Mesothelial cell of epicardium (in vitro differentiated cells): ENCODE data around the gene GALNT2. TPM values are rescaled to one million over a fixed set of nuclear protein-coding genes. Genes with fewer than 3 reads are reported as not detected.

ENCODE experiments used
- DNase-seq, 2 experiments: peaks; one replicate each; pipeline ENCODE4 v3.0.0; 2021; ENCODE audit warnings: low spot score in 2 of 2; ENCODE audit not compliant: unreplicated experiment in 2 of 2
- H3K27ac Mint-ChIP-seq: 2 replicates; pipeline ENCODE4 v1.8.0; 2021; ENCODE audit warnings: mixed read lengths
- H3K27me3 Mint-ChIP-seq: 2 replicates; pipeline ENCODE4 v1.8.0; 2021; ENCODE audit warnings: low read depth, mixed read lengths
- H3K36me3 Mint-ChIP-seq: 2 replicates; pipeline ENCODE4 v1.8.0; 2021; ENCODE audit warnings: mixed read lengths
- H3K4me1 Mint-ChIP-seq: 2 replicates; pipeline ENCODE4 v1.8.0; 2021; ENCODE audit warnings: mixed read lengths
- H3K4me3 Mint-ChIP-seq: 2 replicates; pipeline ENCODE4 v1.8.0; 2021; ENCODE audit warnings: mild to moderate bottlenecking, moderate library complexity, mixed read lengths
- H3K9me3 Mint-ChIP-seq: 2 replicates; pipeline ENCODE4 v1.8.0; 2021; ENCODE audit warnings: mixed read lengths
- CTCF ChIP-seq: fragments of 200-600 bp; sonication (generic); IDR thresholded peaks from one replicate; pipeline ENCODE4 v1.5.0; 2021; ENCODE audit warnings: antibody characterized with exemption; ENCODE audit not compliant: unreplicated experiment
- total RNA-seq: library from RNA; stranded (reverse); gene quantifications from 3 replicates; pipeline ENCODE4 v1.2.1, GENCODE V29; 2021

Gene GALNT2
- total RNA-seq, 1 donor from 2014 or later = 48.3 TPM

DNA sequence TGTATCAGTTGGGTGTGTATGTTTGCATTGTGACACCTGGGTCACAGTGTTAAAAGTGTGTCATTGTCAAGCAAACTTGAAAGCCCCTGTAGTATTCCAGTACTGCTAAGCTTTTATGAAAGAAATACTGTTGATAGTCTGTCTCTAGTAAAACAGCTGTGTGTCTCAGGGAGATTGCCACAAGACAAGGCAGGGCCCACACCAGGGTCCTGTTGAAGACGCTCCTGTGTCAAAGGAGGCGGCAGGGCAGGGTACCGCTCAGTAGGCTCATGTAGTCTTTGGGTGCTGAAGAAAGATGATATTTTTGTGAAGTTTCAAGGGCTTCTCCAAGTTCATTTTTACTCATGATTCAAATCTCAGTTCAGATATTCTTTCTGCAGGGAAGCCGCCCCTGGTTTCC lies 132.5 kb downstream of the GALNT2 start:
- no peak for DNase-seq
- Mint-ChIP-seq H3K27ac (no peak overlapping the region), H3K36me3 (peaks cover 5% of the 10 kb centered on the region), H3K4me1 (peaks cover 4% of the 10 kb centered on the region), H3K27me3 (no peaks in the 10 kb centered on the region), H3K9me3 (no peaks in the 10 kb centered on the region), H3K4me3 (no peak overlapping the region)
- no peak for TF ChIP-seq CTCF

DNA sequence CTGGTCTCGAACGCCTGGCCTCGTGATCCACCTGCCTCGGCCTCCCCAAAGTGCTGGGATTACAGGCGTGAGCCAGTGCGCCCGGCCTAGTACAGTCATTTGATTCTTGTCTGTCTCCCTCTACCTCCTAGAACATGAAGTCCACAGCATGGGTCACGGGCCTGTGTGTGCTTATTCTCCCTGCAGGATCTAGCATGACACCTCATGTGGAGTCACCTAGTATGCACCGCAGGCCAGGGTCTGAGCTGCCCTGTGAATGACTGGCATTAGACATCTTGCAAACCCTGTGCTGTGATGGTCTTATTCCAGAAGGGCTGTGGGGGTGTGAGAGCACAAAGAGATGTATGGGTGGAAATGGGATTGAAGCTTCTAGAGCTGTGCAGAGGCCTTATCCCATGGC lies 133.2 kb downstream of the GALNT2 start:
- H3K36me3 Mint-ChIP-seq = peaks cover 5% of the 10 kb centered on the region
- no peak for TF ChIP-seq CTCF
- no peak overlapping the region for H3K27ac Mint-ChIP-seq
- no peaks in the 10 kb centered on the region for H3K9me3 Mint-ChIP-seq
- H3K4me1 Mint-ChIP-seq = peaks cover 9% of the 10 kb centered on the region
- no peaks in the 10 kb centered on the region for H3K27me3 Mint-ChIP-seq
- DNase-seq = no peak
- H3K4me3 Mint-ChIP-seq = no peak overlapping the region

GRCh38 chr1:230201445-230201844 lies 134.4 kb downstream of the GALNT2 start:
- peaks cover 16% of the 10 kb centered on the region for H3K4me1 Mint-ChIP-seq
- peaks cover 5% of the 10 kb centered on the region for H3K36me3 Mint-ChIP-seq
- TF ChIP-seq CTCF = no peak
- no peaks in the 10 kb centered on the region for H3K9me3 Mint-ChIP-seq
- H3K27me3 Mint-ChIP-seq = no peaks in the 10 kb centered on the region
- no peak overlapping the region for H3K27ac Mint-ChIP-seq
- no peak for DNase-seq
- H3K4me3 Mint-ChIP-seq = no peak overlapping the region

DNA sequence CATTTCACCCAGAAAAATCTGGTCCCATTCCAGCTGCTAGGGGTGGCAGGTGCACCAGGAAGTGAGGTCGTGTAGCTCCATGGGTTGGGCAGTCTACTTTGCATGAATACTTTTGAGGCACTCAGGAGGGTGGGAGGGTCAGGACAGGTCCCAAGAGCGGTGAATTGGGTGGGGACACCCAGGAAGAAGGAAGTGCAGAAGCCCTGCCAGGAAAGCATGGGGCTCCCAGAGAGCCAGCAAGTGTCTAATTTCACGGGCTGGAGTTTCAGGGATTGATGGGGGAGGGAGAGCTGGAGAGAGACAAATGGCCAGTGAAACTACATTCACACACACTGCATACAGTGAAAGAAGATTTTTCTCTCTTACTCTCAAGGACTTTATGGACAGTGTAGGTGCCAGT lies 137.8 kb downstream of the GALNT2 start:
- Mint-ChIP-seq H3K4me1 (peaks cover 15% of the 10 kb centered on the region), H3K27ac (peak overlapping the region; percentile 69), H3K9me3 (no peaks in the 10 kb centered on the region), H3K36me3 (peaks cover 5% of the 10 kb centered on the region), H3K4me3 (no peak overlapping the region), H3K27me3 (no peaks in the 10 kb centered on the region)
- no peak for TF ChIP-seq CTCF
- no peak for DNase-seq

GRCh38 chr1:230205719-230206198 lies 138.7 kb downstream of the GALNT2 start:
- Mint-ChIP-seq H3K27ac (no peak overlapping the region), H3K9me3 (no peaks in the 10 kb centered on the region), H3K4me3 (no peak overlapping the region), H3K4me1 (peaks cover 22% of the 10 kb centered on the region), H3K36me3 (peaks cover 5% of the 10 kb centered on the region), H3K27me3 (no peaks in the 10 kb centered on the region)
- DNase-seq = no peak
- no peak for TF ChIP-seq CTCF

- H3K27ac Mint-ChIP-seq = no peak overlapping the region
- no peak for TF ChIP-seq CTCF
- H3K36me3 Mint-ChIP-seq = peaks cover 5% of the 10 kb centered on the region
- H3K9me3 Mint-ChIP-seq = no peaks in the 10 kb centered on the region
- H3K4me1 Mint-ChIP-seq = peaks cover 24% of the 10 kb centered on the region
- H3K27me3 Mint-ChIP-seq = no peaks in the 10 kb centered on the region
- no peak overlapping the region for H3K4me3 Mint-ChIP-seq
- no peak for DNase-seq
Measured at GRCh38 chr1:230206207-230206606, 139.2 kb downstream of the GALNT2 start.
